ENCODE data around the gene MYNN. TPM values are rescaled to one million over a fixed set of nuclear protein-coding genes. Genes with fewer than 3 reads are reported as not detected.

Gene MYNN
- total RNA-seq, 1 experiment from 2014 or later, result 10.6 TPM

DNA sequence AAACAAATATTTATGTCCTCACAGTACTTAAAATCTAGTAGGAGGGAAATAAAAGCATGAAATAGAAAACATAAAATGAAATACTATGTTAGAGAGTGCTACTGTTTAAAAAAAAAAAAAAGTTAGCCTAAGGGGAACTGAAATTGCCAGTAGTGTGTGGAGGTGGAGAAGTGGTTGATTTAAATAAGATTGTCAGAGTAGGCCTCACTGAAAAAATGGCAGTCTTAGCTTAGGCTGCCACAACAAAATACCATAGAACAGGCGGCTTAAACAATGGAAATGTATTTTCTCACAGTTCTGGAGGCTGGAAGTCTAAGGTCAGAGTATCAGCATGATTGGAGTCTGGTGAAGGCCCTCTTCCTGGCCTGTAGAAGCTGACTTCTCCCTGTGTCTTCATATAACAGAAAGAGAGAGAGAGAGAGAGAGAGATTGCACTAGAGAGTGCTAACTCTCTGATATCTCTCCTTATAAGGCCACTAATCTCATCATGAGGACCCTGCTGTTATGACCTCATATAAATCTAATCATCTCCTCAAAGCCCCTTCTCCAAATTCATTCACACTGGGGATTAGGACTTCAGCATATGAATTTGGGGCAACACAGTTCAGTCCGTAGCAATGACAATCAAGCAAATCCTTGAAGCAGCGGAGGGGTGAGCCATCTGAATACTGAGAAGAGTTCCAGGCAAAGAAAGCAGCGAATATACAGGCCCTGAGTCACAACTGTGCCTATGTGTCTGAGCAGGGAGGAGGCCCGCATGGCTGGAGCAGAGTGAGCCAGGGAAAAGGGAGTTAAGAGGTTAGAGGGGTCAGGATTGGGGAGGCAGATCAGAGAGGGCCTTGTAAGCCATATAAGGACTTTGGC is 63.1 kb downstream of the MYNN start:
- no peaks in the 10 kb centered on the region for H3K36me3 Mint-ChIP-seq (ENCODE audit: insufficient read depth, unreplicated experiment)
- peaks cover 14% of the 10 kb centered on the region for H3K27me3 Mint-ChIP-seq (ENCODE audit: insufficient read depth, unreplicated experiment)
- POLR2A ChIA-PET, result no interaction called here

GRCh38 chr3:169836942-169837275 is 63.7 kb downstream of the MYNN start:
- Mint-ChIP-seq H3K27ac (ENCODE audit: unreplicated experiment) (no peak overlapping the region), H3K4me3 (ENCODE audit: unreplicated experiment) (no peak overlapping the region), H3K9me3 (ENCODE audit: unreplicated experiment) (no peaks in the 10 kb centered on the region), H3K4me1 (ENCODE audit: low read depth, unreplicated experiment) (no peaks in the 10 kb centered on the region), H3K27me3 (ENCODE audit: insufficient read depth, unreplicated experiment) (peaks cover 14% of the 10 kb centered on the region), H3K36me3 (ENCODE audit: insufficient read depth, unreplicated experiment) (no peaks in the 10 kb centered on the region)
- BruUV-seq (replicated peaks), result no TSS peak
- ChIA-PET CTCF (no interaction called here), POLR2A (no interaction called here)
- TF ChIP-seq, protein P1, sequence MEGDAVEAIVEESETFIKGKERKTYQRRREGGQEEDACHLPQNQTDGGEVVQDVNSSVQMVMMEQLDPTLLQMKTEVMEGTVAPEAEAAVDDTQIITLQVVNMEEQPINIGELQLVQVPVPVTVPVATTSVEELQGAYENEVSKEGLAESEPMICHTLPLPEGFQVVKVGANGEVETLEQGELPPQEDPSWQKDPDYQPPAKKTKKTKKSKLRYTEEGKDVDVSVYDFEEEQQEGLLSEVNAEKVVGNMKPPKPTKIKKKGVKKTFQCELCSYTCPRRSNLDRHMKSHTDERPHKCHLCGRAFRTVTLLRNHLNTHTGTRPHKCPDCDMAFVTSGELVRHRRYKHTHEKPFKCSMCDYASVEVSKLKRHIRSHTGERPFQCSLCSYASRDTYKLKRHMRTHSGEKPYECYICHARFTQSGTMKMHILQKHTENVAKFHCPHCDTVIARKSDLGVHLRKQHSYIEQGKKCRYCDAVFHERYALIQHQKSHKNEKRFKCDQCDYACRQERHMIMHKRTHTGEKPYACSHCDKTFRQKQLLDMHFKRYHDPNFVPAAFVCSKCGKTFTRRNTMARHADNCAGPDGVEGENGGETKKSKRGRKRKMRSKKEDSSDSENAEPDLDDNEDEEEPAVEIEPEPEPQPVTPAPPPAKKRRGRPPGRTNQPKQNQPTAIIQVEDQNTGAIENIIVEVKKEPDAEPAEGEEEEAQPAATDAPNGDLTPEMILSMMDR (IDR thresholded peaks at IDR 0.05; ENCODE audit: insufficient read depth in 1 of 2, low read depth in 1 of 2, low read length in 1 of 2, severe bottlenecking in 1 of 2, unreplicated experiment in 1 of 2), result no peak
- Histone ChIP-seq H3K4me3 (ENCODE audit: low read depth, low read length) (no peak overlapping the region), H3K9me3 (no peaks in the 10 kb centered on the region), H3K27me3 (replicated peaks; ENCODE audit: control insufficient read depth, insufficient read depth, low read length) (no peaks in the 10 kb centered on the region), H3K36me3 (ENCODE audit: control insufficient read depth, insufficient read depth, low read length) (no peaks in the 10 kb centered on the region), H3K4me1 (no peaks in the 10 kb centered on the region)
- DNase-seq, result no peak
- intact Hi-C loops (cut with micrococcal nuclease; ENCODE audit: unreplicated experiment), result no loop called here

More for the DNA sequence above, 63.1 kb downstream of the MYNN start:
- DNase-seq, result no peak
- BruUV-seq (replicated peaks), result no TSS peak
- no peaks in the 10 kb centered on the region for H3K9me3 Mint-ChIP-seq (ENCODE audit: unreplicated experiment)
- TF ChIP-seq, protein P1 (IDR thresholded peaks at IDR 0.05; ENCODE audit: insufficient read depth in 1 of 2, low read depth in 1 of 2, low read length in 1 of 2, severe bottlenecking in 1 of 2, unreplicated experiment in 1 of 2), result no peak
- no peak overlapping the region for H3K4me3 Mint-ChIP-seq (ENCODE audit: unreplicated experiment)
- H3K27ac Mint-ChIP-seq (ENCODE audit: unreplicated experiment), result no peak overlapping the region
- Histone ChIP-seq H3K4me1 (no peaks in the 10 kb centered on the region), H3K27me3 (replicated peaks; ENCODE audit: control insufficient read depth, insufficient read depth, low read length) (no peaks in the 10 kb centered on the region), H3K4me3 (ENCODE audit: low read depth, low read length) (no peak overlapping the region), H3K9me3 (no peaks in the 10 kb centered on the region), H3K36me3 (ENCODE audit: control insufficient read depth, insufficient read depth, low read length) (no peaks in the 10 kb centered on the region)
- intact Hi-C loops (cut with micrococcal nuclease; ENCODE audit: unreplicated experiment), result no loop called here
- CTCF ChIA-PET, result no interaction called here
- H3K4me1 Mint-ChIP-seq (ENCODE audit: low read depth, unreplicated experiment), result no peaks in the 10 kb centered on the region

- POLR2A ChIA-PET, result no interaction called here
- Mint-ChIP-seq H3K9me3 (ENCODE audit: unreplicated experiment) (no peaks in the 10 kb centered on the region), H3K36me3 (ENCODE audit: insufficient read depth, unreplicated experiment) (no peaks in the 10 kb centered on the region), H3K27ac (ENCODE audit: unreplicated experiment) (no peak overlapping the region), H3K27me3 (ENCODE audit: insufficient read depth, unreplicated experiment) (peaks cover 14% of the 10 kb centered on the region), H3K4me1 (ENCODE audit: low read depth, unreplicated experiment) (no peaks in the 10 kb centered on the region), H3K4me3 (ENCODE audit: unreplicated experiment) (no peak overlapping the region)
- CTCF ChIA-PET, result no interaction called here
- no peaks in the 10 kb centered on the region for H3K4me1 ChIP-seq
- H3K36me3 ChIP-seq (ENCODE audit: control insufficient read depth, insufficient read depth, low read length), result no peaks in the 10 kb centered on the region
- intact Hi-C loops (cut with micrococcal nuclease; ENCODE audit: unreplicated experiment), result no loop called here
- no peaks in the 10 kb centered on the region for H3K27me3 ChIP-seq (replicated peaks; ENCODE audit: control insufficient read depth, insufficient read depth, low read length)
- no peak for DNase-seq
- H3K4me3 ChIP-seq (ENCODE audit: low read depth, low read length), result no peak overlapping the region
- BruUV-seq (replicated peaks), result no TSS peak
- no peaks in the 10 kb centered on the region for H3K9me3 ChIP-seq
- TF ChIP-seq, protein P1 (IDR thresholded peaks at IDR 0.05; ENCODE audit: insufficient read depth in 1 of 2, low read depth in 1 of 2, low read length in 1 of 2, severe bottlenecking in 1 of 2, unreplicated experiment in 1 of 2), result no peak
Observed at GRCh38 chr3:169838511-169839030, 65.4 kb downstream of the MYNN start.

Other genes starting within 250 kb of the MYNN start
- gene MECOM, start 109.7 kb upstream of the MYNN start, total RNA-seq (2022), result 27.0 and 27.6 TPM in 2 replicates
- gene TERC, start 8.3 kb upstream of the MYNN start, total RNA-seq (2022), result 17.1 and 19.0 TPM in 2 replicates
- gene ACTRT3, start 3.8 kb upstream of the MYNN start, total RNA-seq (2022), result not detected in 2 replicates
- not detected in 2 replicates for gene LRRIQ4, start 39.5 kb downstream of the MYNN start, total RNA-seq (2022)
- gene LRRC34, start 39.5 kb downstream of the MYNN start, total RNA-seq (2022), result not detected in 2 replicates
- gene LRRC31, start 96.5 kb downstream of the MYNN start, total RNA-seq (2022), result 0.64 and 0.70 TPM in 2 replicates
- not detected in 2 replicates for gene SAMD7, start 138.2 kb downstream of the MYNN start, total RNA-seq (2022)
- gene SEC62, start 193.4 kb downstream of the MYNN start, total RNA-seq (2022), result 60.3 and 74.7 TPM in 2 replicates